ENCODE data around the gene PYHIN1.

GRCh38 chr1:158984386-158984785, 53.0 kb downstream of the PYHIN1 start:
- no peak for TF ChIP-seq RAD21 (IDR thresholded peaks at IDR 0.05; ENCODE audit: low read length)
- TF ChIP-seq TEAD4 (IDR thresholded peaks at IDR 0.05; ENCODE audit: borderline replicate concordance, insufficient read depth), result no peak
- TF ChIP-seq CTCF (IDR thresholded peaks at IDR 0.05), result no peak
- TF ChIP-seq MAX (IDR thresholded peaks at IDR 0.05; ENCODE audit: low read depth), result no peak
- no peak for TF ChIP-seq SIN3A (IDR thresholded peaks at IDR 0.05; ENCODE audit: borderline replicate concordance, low read depth, low read length)
- TF ChIP-seq EP300 (IDR thresholded peaks at IDR 0.05; ENCODE audit: borderline replicate concordance in 1 of 2, low read depth in 1 of 2, low read length in 1 of 2), result no peak
- no peak for TF ChIP-seq PBX3 (IDR thresholded peaks at IDR 0.05)
- TF ChIP-seq EZH2phosphoT487 (IDR thresholded peaks at IDR 0.05; ENCODE audit: borderline replicate concordance, low read depth), result no peak
- TF ChIP-seq MEF2A (IDR thresholded peaks at IDR 0.05; ENCODE audit: borderline replicate concordance, low read depth), result no peak

All from SK-N-SH (cell line).